GM18520 (cell line): ENCODE data around the gene TLCD2.
"Not testable (repeated sequence)": the region's sequence is repeated elsewhere in the genome, so short reads cannot be mapped to it uniquely, and the experiment has no call there.

Experiments
- ATAC-seq: cut with Tn5 transposase; IDR thresholded peaks from one replicate; pipeline ENCODE4 v1.9.1; 2021; ENCODE audit not compliant: unreplicated experiment

The TLCD2 gene, protein sequence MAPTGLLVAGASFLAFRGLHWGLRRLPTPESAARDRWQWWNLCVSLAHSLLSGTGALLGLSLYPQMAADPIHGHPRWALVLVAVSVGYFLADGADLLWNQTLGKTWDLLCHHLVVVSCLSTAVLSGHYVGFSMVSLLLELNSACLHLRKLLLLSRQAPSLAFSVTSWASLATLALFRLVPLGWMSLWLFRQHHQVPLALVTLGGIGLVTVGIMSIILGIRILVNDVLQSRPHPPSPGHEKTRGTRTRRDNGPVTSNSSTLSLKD

GRCh38 chr17:1709971-1710806, at the start of gene TLCD2:
TSS of gene TLCD2 (minus strand) at chr17:1710377. CDS start at chr17:1710242, 135 bp downstream.
- ATAC-seq: no peak

- no peak for ATAC-seq
Measured at GRCh38 chr17:1759529-1759928, 49.4 kb upstream of the TLCD2 start.

- ATAC-seq: no peak
Measured at GRCh38 chr17:1758807-1759206, 48.6 kb upstream of the TLCD2 start.

- no peak for ATAC-seq
Measured at GRCh38 chr17:1755827-1756262, 45.7 kb upstream of the TLCD2 start.

- no peak for ATAC-seq
Measured at GRCh38 chr17:1755252-1755826, 45.2 kb upstream of the TLCD2 start.

DNA sequence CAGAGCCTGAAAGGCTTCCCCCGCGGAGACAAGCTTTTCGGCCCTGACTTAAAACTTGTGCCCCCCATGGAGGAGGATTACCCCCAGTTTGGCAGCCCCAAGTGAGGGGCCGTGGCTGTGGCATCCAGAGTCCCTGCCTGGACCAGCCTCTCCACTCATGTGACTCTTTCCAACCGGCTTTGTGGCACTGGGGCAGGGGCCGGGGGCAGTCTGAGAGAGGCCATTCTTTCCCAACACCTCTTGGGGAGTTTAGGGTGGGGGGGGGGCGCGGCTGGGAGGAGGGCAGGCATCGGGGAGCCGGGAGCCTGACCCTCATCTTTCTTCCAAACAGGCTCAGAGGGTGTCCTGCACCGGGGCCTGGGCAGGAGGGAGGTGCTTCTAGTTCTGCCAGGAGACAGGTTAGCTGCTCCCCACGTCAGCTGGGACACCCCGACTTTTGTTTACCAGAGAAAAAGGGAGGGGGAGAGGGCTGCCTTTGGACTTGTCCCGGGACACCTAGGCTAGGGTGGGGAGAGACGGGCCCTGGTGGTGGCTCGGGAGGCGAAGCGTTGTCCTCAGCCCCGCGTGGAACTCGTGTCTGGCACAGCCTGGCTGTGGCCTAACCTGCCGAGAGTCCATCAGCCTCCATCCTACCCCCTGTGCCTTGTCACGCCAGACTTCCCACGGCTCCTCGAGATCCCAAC, 44.4 kb upstream of the TLCD2 start:
- no peak for ATAC-seq

GRCh38 chr17:1753767-1754429, 43.7 kb upstream of the TLCD2 start:
- ATAC-seq: no peak

DNA sequence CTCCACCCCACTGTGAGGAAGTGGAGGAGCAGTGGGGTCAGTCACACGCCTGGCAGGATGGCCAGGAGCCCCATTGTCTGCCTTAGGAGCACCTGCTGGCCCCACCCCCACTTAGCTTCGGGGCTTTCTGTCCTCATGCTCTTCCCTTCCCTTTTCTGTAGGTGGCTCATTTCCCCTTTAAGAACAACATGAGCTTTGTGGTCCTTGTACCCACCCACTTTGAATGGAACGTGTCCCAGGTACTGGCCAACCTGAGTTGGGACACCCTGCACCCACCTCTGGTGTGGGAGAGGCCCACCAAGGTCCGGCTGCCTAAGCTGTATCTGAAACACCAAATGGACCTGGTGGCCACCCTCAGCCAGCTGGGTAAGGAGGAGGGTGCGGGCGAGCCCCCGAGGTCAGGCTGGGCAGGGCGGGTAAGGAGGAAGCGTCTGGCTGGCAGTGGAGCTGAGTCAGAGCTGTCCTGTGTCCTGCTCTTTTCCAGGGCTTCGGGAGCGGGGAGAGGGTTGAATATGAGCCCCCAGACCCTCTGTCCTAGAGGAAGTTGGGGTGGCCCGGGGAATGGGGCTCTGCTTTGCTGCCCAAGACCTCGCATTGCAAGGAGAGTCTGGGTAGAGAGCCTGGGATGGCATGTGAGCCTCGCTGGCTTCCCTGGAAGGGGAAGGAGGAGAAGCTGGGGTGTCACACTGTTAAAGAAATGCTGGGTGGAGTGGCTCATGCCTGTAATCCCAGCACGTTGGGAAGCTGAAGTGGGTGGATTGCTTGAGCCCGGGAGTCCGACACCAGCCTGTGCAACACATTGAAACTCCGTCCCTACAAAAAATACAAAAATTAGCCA, 42.5 kb upstream of the TLCD2 start:
- ATAC-seq: no peak

GRCh38 chr17:1750628-1751027, 40.5 kb upstream of the TLCD2 start:
- ATAC-seq: no peak

GRCh38 chr17:1746975-1747543, 36.9 kb upstream of the TLCD2 start:
- no peak for ATAC-seq

- no peak for ATAC-seq
Measured at GRCh38 chr17:1745513-1746020, 35.4 kb upstream of the TLCD2 start.

DNA sequence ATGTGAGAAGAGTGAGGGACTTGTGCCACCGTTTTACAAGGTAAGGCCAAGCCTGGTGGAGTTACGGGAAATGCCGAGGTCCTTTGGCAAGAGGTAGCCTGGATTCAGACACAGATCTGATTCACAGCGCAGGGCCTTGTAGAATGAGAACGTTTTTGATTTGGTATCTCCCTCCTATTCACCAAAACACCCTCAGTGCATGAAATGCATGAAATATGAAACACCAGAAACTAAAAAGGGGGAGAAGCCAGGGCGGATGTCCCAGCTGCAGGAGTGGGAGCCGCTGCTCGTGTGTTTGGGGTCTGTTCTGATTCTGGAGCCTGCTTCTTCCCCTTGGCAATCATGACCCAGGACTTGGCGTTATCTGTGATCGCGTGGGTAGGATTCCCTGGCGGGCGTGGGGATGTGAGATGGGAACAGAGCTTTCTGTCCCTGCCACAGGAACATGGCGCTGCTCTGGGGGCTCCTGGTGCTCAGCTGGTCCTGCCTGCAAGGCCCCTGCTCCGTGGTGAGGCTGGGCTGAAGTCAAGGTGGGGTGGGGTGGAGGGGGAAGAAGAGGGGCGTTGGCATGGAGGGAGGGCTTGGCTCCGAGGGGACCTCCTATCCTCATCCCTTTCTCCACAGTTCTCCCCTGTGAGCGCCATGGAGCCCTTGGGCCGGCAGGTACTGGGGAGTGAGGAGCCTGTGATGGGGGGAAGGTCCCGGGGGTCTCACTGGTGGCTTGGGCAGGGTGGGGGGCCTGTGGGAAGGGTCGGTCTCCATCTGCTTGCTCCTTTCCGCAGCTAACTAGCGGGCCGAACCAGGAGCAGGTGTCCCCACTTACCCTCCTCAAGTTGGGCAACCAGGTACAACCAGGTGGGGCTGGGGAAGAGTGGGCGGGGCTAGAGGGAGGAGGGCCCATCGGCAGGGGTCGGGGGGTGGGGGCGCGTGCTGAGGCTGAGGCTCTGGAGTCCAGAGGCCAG, 34.7 kb upstream of the TLCD2 start:
- no peak for ATAC-seq

DNA sequence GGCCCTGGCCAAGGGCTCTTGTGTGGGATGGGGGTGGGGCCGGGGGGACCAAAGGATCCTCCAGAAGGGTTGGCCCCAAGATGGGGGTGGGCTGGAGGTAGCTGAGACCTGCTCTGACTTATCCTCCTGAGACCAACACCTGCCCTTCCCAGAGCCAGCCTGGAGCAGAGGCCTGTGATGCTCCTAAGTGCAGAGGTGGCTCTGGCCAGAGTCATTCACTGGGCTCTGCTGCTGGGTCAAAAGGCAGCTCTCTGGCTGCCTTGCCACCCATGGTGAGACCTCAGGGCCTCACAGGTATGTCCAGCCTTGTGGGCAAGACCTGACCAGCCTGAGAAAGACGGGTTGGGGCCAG, 32.9 kb upstream of the TLCD2 start:
- ATAC-seq: no peak

DNA sequence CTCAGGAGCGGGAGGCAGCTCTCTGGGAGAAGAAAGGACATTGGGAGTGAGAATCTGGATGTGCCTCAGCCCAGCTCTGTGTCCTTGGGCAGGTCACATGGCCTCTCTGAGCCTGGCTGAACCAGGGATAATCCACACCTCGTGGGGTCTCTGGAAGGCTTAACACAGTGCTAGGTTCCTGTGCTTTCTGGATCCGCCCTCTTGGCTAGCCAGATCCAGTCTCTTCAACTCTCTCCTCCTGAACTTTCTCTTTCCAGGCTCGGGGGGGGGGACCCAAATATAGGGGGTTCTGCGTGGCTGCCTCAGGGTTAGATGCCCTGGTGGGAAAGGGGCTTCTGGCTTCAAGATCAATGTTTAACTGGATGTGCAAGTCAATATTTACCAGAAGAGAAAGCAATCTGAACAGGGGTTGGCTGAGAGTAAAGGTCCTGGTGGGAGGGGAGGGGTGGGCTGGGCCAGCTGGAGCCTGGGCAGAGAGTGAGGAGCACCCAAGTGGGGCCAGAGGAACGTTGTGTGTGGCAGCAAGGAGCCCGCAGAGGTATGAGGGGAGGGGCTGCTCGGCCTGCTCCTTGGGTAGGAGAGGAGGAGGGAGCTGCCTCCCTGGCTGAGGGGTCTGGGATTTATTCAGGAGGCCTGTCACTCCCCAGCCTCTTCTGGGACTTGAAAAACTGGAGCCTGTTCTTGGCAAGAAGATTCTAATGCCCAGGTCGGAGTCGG, 32.4 kb upstream of the TLCD2 start, which contains the start of gene SERPINF2:
TSS of gene SERPINF2 (plus strand) at position 501 of the 717 bp plus-strand sequence. CDS start 2,125 bp downstream, outside the sequence.
- ATAC-seq: no peak

DNA sequence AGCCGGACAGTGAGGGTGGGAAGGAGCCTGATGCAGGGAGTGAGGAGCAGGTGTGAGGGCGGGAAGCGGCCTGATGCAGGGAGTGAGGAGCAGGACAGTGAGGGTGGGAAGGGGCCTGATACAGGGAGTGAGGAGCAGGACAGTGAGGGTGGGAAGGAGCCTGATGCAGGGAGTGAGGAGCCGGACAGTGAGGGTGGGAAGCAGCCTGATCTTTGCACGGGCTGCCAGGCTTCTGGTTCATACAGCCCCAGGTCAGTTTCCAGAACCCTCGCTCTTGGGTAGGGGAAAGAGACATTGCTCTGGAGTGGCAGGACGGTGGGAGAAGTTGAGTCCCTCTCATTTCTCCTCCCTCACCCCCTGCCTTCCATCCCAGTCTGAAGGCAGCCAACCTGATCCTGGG, 31.7 kb upstream of the TLCD2 start:
- ATAC-seq: not testable (repeated sequence)

DNA sequence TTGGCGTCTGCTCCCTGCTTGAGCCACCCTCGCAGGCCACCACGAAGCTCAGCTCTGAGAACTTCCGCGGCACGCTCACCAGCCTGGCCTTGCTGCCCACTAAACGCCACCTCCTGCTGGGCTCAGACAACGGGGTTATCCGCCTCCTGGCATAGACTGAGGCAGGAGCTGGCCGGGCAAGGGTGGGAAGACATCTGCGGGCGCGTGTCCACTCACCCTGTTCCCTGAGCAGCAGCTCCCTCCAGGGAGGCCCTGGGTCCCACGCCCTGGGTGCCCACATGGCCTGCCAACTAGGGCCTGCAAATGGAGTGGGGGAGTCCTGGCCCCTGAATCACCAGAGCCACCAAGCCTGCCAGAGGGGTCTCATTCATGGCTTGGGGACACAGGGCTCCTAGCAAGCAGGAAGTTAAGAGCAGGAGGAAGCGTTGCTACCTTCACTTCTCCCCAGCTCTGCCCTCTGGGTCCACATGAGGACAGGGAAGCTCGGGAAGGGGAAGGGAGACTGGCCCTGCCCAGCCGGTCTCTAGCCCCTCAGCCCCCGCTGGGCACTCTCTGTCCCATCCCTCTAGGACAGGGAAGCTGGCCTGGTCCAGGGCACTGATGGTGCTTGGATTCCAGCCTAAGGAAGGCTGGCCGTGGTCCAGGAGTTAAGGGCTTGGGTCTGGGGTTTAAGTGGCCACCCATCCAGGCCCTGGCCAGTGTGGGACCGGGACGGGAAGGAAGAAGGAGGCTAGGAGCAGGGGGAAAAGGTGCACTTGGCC, 27.5 kb upstream of the TLCD2 start:
- ATAC-seq: no peak
